Kidney epithelial cell (primary cell): Measurements from ENCODE around the gene FKBP9. TPM values are rescaled to one million over a fixed set of nuclear protein-coding genes. Genes with fewer than 3 reads are reported as not detected.

Source experiments
- DNase-seq: peaks from one replicate; pipeline ENCODE4 v3.0.0-alpha.2; 2010; ENCODE audit warnings: low read depth
- H3K27me3 ChIP-seq: 2 replicates; pipeline ENCODE4 v1.6.0; 2011; ENCODE audit warnings: low read length; ENCODE audit not compliant: control insufficient read depth, insufficient read depth
- H3K36me3 ChIP-seq: 2 replicates; pipeline ENCODE4 v1.5.1; 2011; ENCODE audit warnings: low read length; ENCODE audit not compliant: control insufficient read depth, insufficient read depth
- H3K4me3 ChIP-seq: 2 replicates; pipeline ENCODE4 v1.5.1; 2011; ENCODE audit warnings: low read depth, mild to moderate bottlenecking, control low read depth, low read length
- CTCF ChIP-seq: IDR thresholded peaks from 2 replicates; pipeline ENCODE4 v1.5.1; 2011; ENCODE audit warnings: mild to moderate bottlenecking, moderate library complexity, low read length, control low read depth, inconsistent platforms; ENCODE audit not compliant: insufficient read depth, poor library complexity, severe bottlenecking
- total RNA-seq: library from RNA; depleted of rRNA; stranded (reverse); fragments of >200 nt; gene quantifications from 2 replicates; pipeline ENCODE4 v1.2.3, GENCODE V29; 2015

The FKBP9 gene
- total RNA-seq, 1 donor from 2014 or later: 107 TPM

GRCh38 chr7:33009734-33010133 is 52.5 kb downstream of the FKBP9 start:
- Histone ChIP-seq H3K36me3 (no peaks in the 10 kb centered on the region), H3K27me3 (no peaks in the 10 kb centered on the region), H3K4me3 (no peak overlapping the region)
- TF ChIP-seq CTCF: no peak
- DNase-seq: no peak

- H3K27me3 ChIP-seq: no peaks in the 10 kb centered on the region
- no peak for TF ChIP-seq CTCF
- H3K36me3 ChIP-seq: no peaks in the 10 kb centered on the region
- no peak for DNase-seq
- H3K4me3 ChIP-seq: no peak overlapping the region
These were observed 55.1 kb downstream of the FKBP9 start for GRCh38 chr7:33012364-33012763.

- TF ChIP-seq CTCF: no peak
- H3K27me3 ChIP-seq: no peaks in the 10 kb centered on the region
- H3K4me3 ChIP-seq: no peak overlapping the region
- no peak for DNase-seq
- no peaks in the 10 kb centered on the region for H3K36me3 ChIP-seq
These were observed 67.0 kb downstream of the FKBP9 start for GRCh38 chr7:33024189-33024757.

- no peak for TF ChIP-seq CTCF
- Histone ChIP-seq H3K36me3 (no peaks in the 10 kb centered on the region), H3K4me3 (no peak overlapping the region), H3K27me3 (no peaks in the 10 kb centered on the region)
- DNase-seq: no peak
These were observed 78.5 kb downstream of the FKBP9 start for GRCh38 chr7:33035776-33036175.

GRCh38 chr7:33038639-33039038 is 81.4 kb downstream of the FKBP9 start:
- no peak overlapping the region for H3K4me3 ChIP-seq

More at GRCh38 chr7:33038639-33039038, 81.4 kb downstream of the FKBP9 start:
- no peaks in the 10 kb centered on the region for H3K27me3 ChIP-seq
- no peak for DNase-seq
- no peak for TF ChIP-seq CTCF
- H3K36me3 ChIP-seq: no peaks in the 10 kb centered on the region
